ENCODE data around the gene ANTXR1. TPM values are rescaled to one million over a fixed set of nuclear protein-coding genes. Genes with fewer than 3 reads are reported as not detected.

The ANTXR1 gene
- polyA plus RNA-seq, 1 experiment, result 87.1 TPM

DNA sequence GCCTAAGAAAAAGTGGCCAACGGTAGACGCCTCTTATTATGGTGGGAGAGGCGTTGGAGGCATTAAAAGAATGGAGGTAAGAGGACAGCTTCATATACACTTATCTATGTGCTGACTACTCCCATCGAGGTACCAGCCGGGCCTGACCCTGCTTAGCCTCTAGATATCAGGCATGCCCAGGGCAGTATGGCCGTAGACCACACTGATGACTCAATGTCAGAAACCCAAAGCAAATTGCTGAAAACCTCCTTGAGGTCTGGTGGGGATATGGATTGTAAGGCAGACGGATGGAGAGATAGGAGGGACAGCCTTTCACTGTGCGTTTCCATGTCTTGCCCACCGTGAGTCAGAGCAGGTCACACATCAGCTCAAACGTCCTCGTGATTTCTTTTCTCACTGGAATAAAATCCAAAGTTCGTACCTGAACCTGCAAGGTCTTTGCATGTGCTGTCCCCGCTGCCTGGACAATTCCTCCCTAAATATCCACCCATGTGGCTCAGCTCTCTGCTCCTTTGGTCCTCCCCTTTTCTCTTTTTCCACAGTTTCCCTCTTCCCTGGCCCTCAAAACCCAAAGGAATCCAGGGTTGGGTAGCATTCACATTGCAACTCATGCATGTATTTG, 168.9 kb downstream of the ANTXR1 start:
- no peak for DNase-seq (ENCODE audit: low read depth)
- Histone ChIP-seq H3K27me3 (ENCODE audit: control insufficient read depth, insufficient read depth, low read length) (no peaks in the 10 kb centered on the region), H3K4me3 (ENCODE audit: low read depth, low read length) (no peak overlapping the region), H3K36me3 (ENCODE audit: control insufficient read depth, insufficient read depth, low read length) (peaks cover 13% of the 10 kb centered on the region)
- TF ChIP-seq, protein P1, sequence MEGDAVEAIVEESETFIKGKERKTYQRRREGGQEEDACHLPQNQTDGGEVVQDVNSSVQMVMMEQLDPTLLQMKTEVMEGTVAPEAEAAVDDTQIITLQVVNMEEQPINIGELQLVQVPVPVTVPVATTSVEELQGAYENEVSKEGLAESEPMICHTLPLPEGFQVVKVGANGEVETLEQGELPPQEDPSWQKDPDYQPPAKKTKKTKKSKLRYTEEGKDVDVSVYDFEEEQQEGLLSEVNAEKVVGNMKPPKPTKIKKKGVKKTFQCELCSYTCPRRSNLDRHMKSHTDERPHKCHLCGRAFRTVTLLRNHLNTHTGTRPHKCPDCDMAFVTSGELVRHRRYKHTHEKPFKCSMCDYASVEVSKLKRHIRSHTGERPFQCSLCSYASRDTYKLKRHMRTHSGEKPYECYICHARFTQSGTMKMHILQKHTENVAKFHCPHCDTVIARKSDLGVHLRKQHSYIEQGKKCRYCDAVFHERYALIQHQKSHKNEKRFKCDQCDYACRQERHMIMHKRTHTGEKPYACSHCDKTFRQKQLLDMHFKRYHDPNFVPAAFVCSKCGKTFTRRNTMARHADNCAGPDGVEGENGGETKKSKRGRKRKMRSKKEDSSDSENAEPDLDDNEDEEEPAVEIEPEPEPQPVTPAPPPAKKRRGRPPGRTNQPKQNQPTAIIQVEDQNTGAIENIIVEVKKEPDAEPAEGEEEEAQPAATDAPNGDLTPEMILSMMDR (IDR thresholded peaks at IDR 0.05; ENCODE audit: insufficient read depth, low read depth, low read length), result no peak
- POLR2A ChIA-PET, result no interaction called here
- CTCF ChIA-PET, result interaction anchor here (1.0 to 1.2 kb wide), 3 partner anchors 8 to 238 kb away, joined by 3 read pairs; no protein-coding TSS in a partner anchor

DNA sequence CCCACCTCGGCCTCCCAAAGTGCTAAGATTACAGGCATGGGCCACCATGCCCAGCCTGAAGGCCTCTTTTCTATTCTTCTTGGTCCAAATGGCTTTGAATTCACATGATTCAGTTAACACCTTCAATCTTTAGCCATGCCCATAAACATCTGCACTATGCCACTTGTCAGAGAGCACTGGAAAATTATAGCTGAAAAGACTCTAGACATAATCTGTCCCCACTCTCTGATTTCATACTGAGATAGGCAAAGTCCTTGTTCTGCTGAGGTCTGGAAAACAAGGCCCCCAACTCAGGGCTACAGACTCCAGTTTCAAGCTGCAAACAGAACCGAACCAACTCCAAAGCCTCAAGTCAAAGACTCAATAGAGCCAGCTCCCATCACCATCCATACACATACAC, 170.7 kb downstream of the ANTXR1 start:
- POLR2A ChIA-PET, result interaction anchor here (0.6 kb wide), 1 partner anchor 167 kb away, joined by 3 read pairs; no protein-coding TSS in a partner anchor
- TF ChIP-seq, protein P1 (IDR thresholded peaks at IDR 0.05; ENCODE audit: insufficient read depth, low read depth, low read length), result no peak
- no peak overlapping the region for H3K4me3 ChIP-seq (ENCODE audit: low read depth, low read length)
- CTCF ChIA-PET, result interaction anchor here (1.0 to 1.5 kb wide), 2 partner anchors 11 to 12 kb away, joined by 4 to 5 read pairs; no protein-coding TSS in a partner anchor
- DNase-seq (ENCODE audit: low read depth), result no peak
- peaks cover 15% of the 10 kb centered on the region for H3K36me3 ChIP-seq (ENCODE audit: control insufficient read depth, insufficient read depth, low read length)
- no peaks in the 10 kb centered on the region for H3K27me3 ChIP-seq (ENCODE audit: control insufficient read depth, insufficient read depth, low read length)

DNA sequence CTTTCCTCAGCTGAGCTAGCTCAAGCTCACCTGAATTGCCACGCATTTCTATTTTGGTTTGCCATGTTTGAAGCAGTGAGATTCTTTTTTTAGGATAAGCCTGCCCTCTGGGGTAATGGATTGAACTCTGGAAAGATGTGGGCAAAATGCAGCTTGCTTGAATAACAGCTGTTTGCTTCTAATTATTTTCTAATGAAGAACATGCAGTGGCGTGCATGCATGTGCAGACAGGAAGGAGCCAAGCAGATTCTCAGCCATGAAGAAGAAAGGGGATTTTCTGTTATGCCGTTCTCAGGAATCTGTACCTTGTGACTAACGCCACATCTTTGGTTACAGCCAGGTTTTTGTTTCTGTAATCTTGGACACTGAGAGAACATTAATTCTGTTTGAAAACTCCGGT, 171.2 kb downstream of the ANTXR1 start:
- POLR2A ChIA-PET, result interaction anchor here (0.6 kb wide), 1 partner anchor 167 kb away, joined by 3 read pairs; no protein-coding TSS in a partner anchor
- no peak for DNase-seq (ENCODE audit: low read depth)
- CTCF ChIA-PET, result interaction anchor here (1.0 to 1.5 kb wide), 2 partner anchors 11 kb away, joined by 4 to 5 read pairs; no protein-coding TSS in a partner anchor
- H3K4me3 ChIP-seq (ENCODE audit: low read depth, low read length), result no peak overlapping the region
- TF ChIP-seq, protein P1 (IDR thresholded peaks at IDR 0.05; ENCODE audit: insufficient read depth, low read depth, low read length), result no peak
- peaks cover 15% of the 10 kb centered on the region for H3K36me3 ChIP-seq (ENCODE audit: control insufficient read depth, insufficient read depth, low read length)
- H3K27me3 ChIP-seq (ENCODE audit: control insufficient read depth, insufficient read depth, low read length), result no peaks in the 10 kb centered on the region

DNA sequence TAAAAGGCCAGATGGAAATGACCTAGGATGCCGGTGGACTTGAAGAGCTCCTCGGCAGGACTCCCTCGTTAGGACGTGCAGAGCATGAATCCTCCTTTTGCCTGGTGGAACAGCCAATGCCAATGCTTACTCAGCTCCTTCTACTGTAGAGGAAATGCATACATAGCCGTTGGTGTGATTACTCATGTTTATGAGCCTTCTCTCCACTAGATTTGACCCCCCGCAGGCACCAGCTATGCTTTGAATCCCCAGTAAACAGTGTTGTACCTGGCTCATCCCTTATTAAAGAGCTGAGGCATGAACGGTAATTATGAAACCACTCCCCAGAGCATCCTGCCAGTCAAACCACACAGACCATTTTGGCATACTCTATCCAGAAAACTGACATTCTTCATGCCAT, 172.8 kb downstream of the ANTXR1 start:
- DNase-seq (ENCODE audit: low read depth), result no peak
- CTCF ChIA-PET, result interaction anchor here (0.8 to 1.0 kb wide), 2 partner anchors 9 to 21 kb away, joined by 3 read pairs; no protein-coding TSS in a partner anchor
- H3K36me3 ChIP-seq (ENCODE audit: control insufficient read depth, insufficient read depth, low read length), result peaks cover 15% of the 10 kb centered on the region
- H3K27me3 ChIP-seq (ENCODE audit: control insufficient read depth, insufficient read depth, low read length), result no peaks in the 10 kb centered on the region
- POLR2A ChIA-PET, result no interaction called here
- no peak overlapping the region for H3K4me3 ChIP-seq (ENCODE audit: low read depth, low read length)
- TF ChIP-seq, protein P1 (IDR thresholded peaks at IDR 0.05; ENCODE audit: insufficient read depth, low read depth, low read length), result no peak

DNA sequence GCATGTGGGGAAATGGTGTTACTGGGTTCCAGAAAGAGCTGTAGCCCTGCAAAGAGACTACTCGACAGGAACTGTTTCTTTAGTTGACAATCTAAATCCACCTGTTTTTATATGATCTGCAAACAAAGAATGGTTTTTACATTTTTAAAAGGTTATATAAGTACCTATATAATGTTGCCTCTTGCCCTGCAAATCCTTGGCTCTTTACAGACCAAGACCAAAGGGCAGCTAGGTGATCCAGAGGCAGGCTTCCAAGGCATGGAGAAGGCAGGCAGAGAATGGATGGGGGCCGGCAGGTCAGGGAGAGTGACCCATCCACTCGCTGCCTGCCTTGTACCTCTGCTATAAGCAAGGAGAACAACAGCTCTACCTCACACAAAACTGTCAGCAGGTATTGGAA, 173.6 kb downstream of the ANTXR1 start:
- ChIA-PET POLR2A (no interaction called here), CTCF (interaction anchor here (0.8 kb wide), 1 partner anchor 8 kb away, joined by 3 read pairs; no protein-coding TSS in a partner anchor)
- no peak for DNase-seq (ENCODE audit: low read depth)
- peaks cover 13% of the 10 kb centered on the region for H3K36me3 ChIP-seq (ENCODE audit: control insufficient read depth, insufficient read depth, low read length)
- no peaks in the 10 kb centered on the region for H3K27me3 ChIP-seq (ENCODE audit: control insufficient read depth, insufficient read depth, low read length)
- no peak overlapping the region for H3K4me3 ChIP-seq (ENCODE audit: low read depth, low read length)
- TF ChIP-seq, protein P1 (IDR thresholded peaks at IDR 0.05; ENCODE audit: insufficient read depth, low read depth, low read length), result no peak

Measured in BJ (cell line).